HepG2 (cell line): ENCODE results near the gene GARS1. TPM values are rescaled to one million over a fixed set of nuclear protein-coding genes. Genes with fewer than 3 reads are reported as not detected.

ENCODE experiments used
- AGO2 ChIP-seq: fragments of 200-400 bp; formaldehyde crosslinking; optimal IDR thresholded peaks from 2 replicates; pipeline ENCODE3; 2017; ENCODE audit warnings: mild to moderate bottlenecking, low read depth, low read length, moderate library complexity
- FOXC1 ChIP-seq: sonication (generic); formaldehyde crosslinking; IDR thresholded peaks from 2 replicates; pipeline ENCODE4 v1.8.0; 2022; ENCODE audit warnings: mild to moderate bottlenecking, missing genetic modification reagents, borderline replicate concordance
- GRHL1 ChIP-seq: sonication (generic); formaldehyde crosslinking; conservative IDR thresholded peaks from 2 replicates; pipeline ENCODE4 v1.8.0; 2022; ENCODE audit warnings: missing genetic modification reagents
- GTF2F1 ChIP-seq: fragments of 150-350 bp; IDR thresholded peaks from 2 replicates; pipeline ENCODE4 v1.6.1; 2014; ENCODE audit warnings: low read length
- HOXA3 ChIP-seq: sonication (generic); formaldehyde crosslinking; IDR thresholded peaks from 2 replicates; pipeline ENCODE4 v1.5.0; 2020; ENCODE audit warnings: missing genetic modification reagents
- MTERF4 ChIP-seq: sonication (generic); formaldehyde crosslinking; IDR thresholded peaks from 2 replicates; pipeline ENCODE4 v1.8.0; 2023; ENCODE audit warnings: mild to moderate bottlenecking, missing genetic modification reagents
- REPIN1 ChIP-seq: sonication (generic); formaldehyde crosslinking; IDR thresholded peaks from 2 replicates; pipeline ENCODE4 v1.8.0; 2022; ENCODE audit warnings: missing genetic modification reagents, low read depth, mild to moderate bottlenecking, borderline replicate concordance
- RFX3 ChIP-seq: IDR thresholded peaks from 2 replicates; pipeline ENCODE4 v1.6.1; 2016; ENCODE audit warnings: missing biosample characterization, missing genetic modification reagents
- TBP ChIP-seq: sonication (generic); formaldehyde crosslinking; IDR thresholded peaks from 2 replicates; pipeline ENCODE4 v1.5.0; 2020; ENCODE audit warnings: missing genetic modification reagents
- TBX3 ChIP-seq: fragments of 450-650 bp; IDR thresholded peaks from 2 replicates; pipeline ENCODE4 v1.6.1; 2017; ENCODE audit warnings: antibody characterized with exemption, mild to moderate bottlenecking, inconsistent platforms, borderline replicate concordance
- TCF7L2 ChIP-seq: IDR thresholded peaks from 2 replicates; pipeline ENCODE4 v1.6.1; 2011; ENCODE audit warnings: mild to moderate bottlenecking, low read depth, low read length, moderate library complexity
- ZBTB43 ChIP-seq: sonication (generic); formaldehyde crosslinking; conservative IDR thresholded peaks from 2 replicates; pipeline ENCODE4 v1.4.0; 2020; ENCODE audit warnings: missing genetic modification reagents
- ZBTB49 ChIP-seq: sonication (generic); formaldehyde crosslinking; IDR thresholded peaks from 2 replicates; pipeline ENCODE4 v1.4.0; 2020; ENCODE audit warnings: missing genetic modification reagents, borderline replicate concordance
- ZC3H4 ChIP-seq: sonication (generic); formaldehyde crosslinking; IDR thresholded peaks from 2 replicates; pipeline ENCODE4 v1.4.0; 2020; ENCODE audit warnings: missing genetic modification reagents, borderline replicate concordance
- ZFP82 ChIP-seq: sonication (generic); formaldehyde crosslinking; IDR thresholded peaks from 2 replicates; pipeline ENCODE4 v1.5.1; 2020; ENCODE audit warnings: mild to moderate bottlenecking, missing genetic modification reagents, borderline replicate concordance
- ZNF280B ChIP-seq: sonication (generic); formaldehyde crosslinking; IDR thresholded peaks from 2 replicates; pipeline ENCODE4 v1.5.0; 2020; ENCODE audit warnings: missing genetic modification reagents, mild to moderate bottlenecking, borderline replicate concordance
- ZNF468 ChIP-seq: sonication (generic); formaldehyde crosslinking; IDR thresholded peaks from 2 replicates; pipeline ENCODE4 v1.8.0; 2022; ENCODE audit warnings: mild to moderate bottlenecking, moderate library complexity, missing genetic modification reagents
- ZNF619 ChIP-seq: sonication (generic); formaldehyde crosslinking; IDR thresholded peaks from 2 replicates; pipeline ENCODE4 v1.4.0; 2020; ENCODE audit warnings: mild to moderate bottlenecking, missing genetic modification reagents
- ZNF703 ChIP-seq: sonication (generic); formaldehyde crosslinking; IDR thresholded peaks from 2 replicates; pipeline ENCODE4 v1.5.1; 2020; ENCODE audit warnings: missing genetic modification reagents, mild to moderate bottlenecking, moderate library complexity, borderline replicate concordance
- ZNF737 ChIP-seq: sonication (generic); formaldehyde crosslinking; IDR thresholded peaks from 2 replicates; pipeline ENCODE4 v1.5.0; 2020; ENCODE audit warnings: missing genetic modification reagents, mild to moderate bottlenecking, borderline replicate concordance
- ZSCAN22 ChIP-seq: sonication (generic); formaldehyde crosslinking; IDR thresholded peaks from 2 replicates; pipeline ENCODE4 v1.4.0; 2020; ENCODE audit warnings: mild to moderate bottlenecking, missing genetic modification reagents
- polyA plus RNA-seq, 8 experiments: library from polyadenylated mRNA; depleted of rRNA in 3 of 8; stranded (reverse) in 7 of 8; unstranded in 1 of 8; fragments of >200 nt; fragmentation: Illumina TruSeq in 4 of 8; extraction: Trizol in 4 of 8; gene quantifications; 2 replicates each; pipeline versions ENCODE4 v1.2.1 to v1.2.3, GENCODE V29; 2011 to 2016; ENCODE audit warnings: low read depth in 4 of 8, missing spikeins in 1 of 8, mixed read lengths in 1 of 8; ENCODE audit not compliant: insufficient read depth in 1 of 8
- total RNA-seq, 5 experiments: library from RNA; depleted of rRNA; stranded (reverse); fragments of >200 nt; fragmentation: Illumina TruSeq; extraction: Trizol; gene quantifications; 2 replicates each; pipeline ENCODE4 v1.2.3, GENCODE V29; 2016; ENCODE audit warnings: low read depth in 1 of 5

Gene GARS1
- total and polyA plus RNA-seq, 2 of the 13 experiments (the other 11 are each of a cell fraction or from before 2014, with no cell fraction given) = 140 to 460 TPM

GRCh38 chr7:30671793-30672465 lies 77.3 kb downstream of the GARS1 start (continued):
- TF ChIP-seq ZNF468 (CRISPR knock-in tag) (0 out of 2 replicates have a peak, but pooled peaks have one; percentile 58), ZNF737 (CRISPR knock-in tag) (no peak), ZSCAN22 (CRISPR knock-in tag) (no peak), GRHL1 (no peak), TBP (CRISPR knock-in tag) (no peak), ZC3H4 (CRISPR knock-in tag) (0 out of 2 replicates have a peak, but pooled peaks have one; percentile 53), HOXA3 (peak; percentile 43; the same call in 1 of the 2 replicates), MTERF4 (CRISPR knock-in tag) (peak; percentile 81; the same call in 1 of the 2 replicates), ZNF619 (CRISPR knock-in tag) (no peak), ZNF280B (CRISPR knock-in tag) (no peak), REPIN1 (CRISPR knock-in tag) (0 out of 2 replicates have a peak, but pooled peaks have one; percentile 40), GTF2F1 (no peak), RFX3 (peak; percentile 44; the same call in 1 of the 2 replicates), TBX3 (no peak), ZBTB43 (peak; percentile 90), AGO2 (no peak), ZBTB49 (CRISPR knock-in tag) (peak; percentile 94; the same call in 1 of the 2 replicates), TCF7L2 (no peak), ZNF703 (CRISPR knock-in tag) (no peak), ZFP82 (CRISPR knock-in tag) (0 out of 2 replicates have a peak, but pooled peaks have one; percentile 59), FOXC1 (CRISPR knock-in tag) (no peak)
